Subcutaneous adipose tissue (tissue), 4 donors: Measurements from ENCODE around the gene EGFR. TPM values are rescaled to one million over a fixed set of nuclear protein-coding genes. Genes with fewer than 3 reads are reported as not detected.

Experiments
- total RNA-seq, 4 donors: library from RNA; depleted of rRNA; stranded (reverse); fragments of >200 nt; gene quantifications; one replicate each; pipeline ENCODE4 v1.1.0, GENCODE V29; 2016
- TF ChIP-seq, protein P1 (sequence below): fragments of 450-650 bp; IDR thresholded peaks from one replicate; pipeline ENCODE4 v1.5.1; 2016; ENCODE audit warnings: low read depth, mild to moderate bottlenecking, control low read depth, antibody characterized with exemption, moderate library complexity

EGFR gene
- total RNA-seq, 4 donors from 2014 or later = 84.0 to 132 (median 102) TPM

DNA sequence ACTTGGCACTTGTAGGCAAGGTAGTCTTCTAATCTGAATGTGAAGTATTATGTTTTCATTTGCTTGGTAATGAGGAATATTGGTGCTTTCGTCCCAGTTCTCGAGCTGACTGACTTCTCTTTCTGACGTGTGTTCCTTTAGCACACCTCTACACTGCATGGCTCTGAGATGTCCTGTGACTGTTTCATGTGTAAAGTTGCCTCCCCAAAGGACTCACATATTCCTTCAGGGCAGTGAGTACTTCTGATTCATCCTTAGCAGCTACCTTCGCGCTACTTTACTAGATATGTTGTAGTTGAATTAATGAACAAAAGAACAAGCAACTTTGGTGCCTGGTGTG is 113.7 kb downstream of the EGFR start:
- TF ChIP-seq, protein P1, sequence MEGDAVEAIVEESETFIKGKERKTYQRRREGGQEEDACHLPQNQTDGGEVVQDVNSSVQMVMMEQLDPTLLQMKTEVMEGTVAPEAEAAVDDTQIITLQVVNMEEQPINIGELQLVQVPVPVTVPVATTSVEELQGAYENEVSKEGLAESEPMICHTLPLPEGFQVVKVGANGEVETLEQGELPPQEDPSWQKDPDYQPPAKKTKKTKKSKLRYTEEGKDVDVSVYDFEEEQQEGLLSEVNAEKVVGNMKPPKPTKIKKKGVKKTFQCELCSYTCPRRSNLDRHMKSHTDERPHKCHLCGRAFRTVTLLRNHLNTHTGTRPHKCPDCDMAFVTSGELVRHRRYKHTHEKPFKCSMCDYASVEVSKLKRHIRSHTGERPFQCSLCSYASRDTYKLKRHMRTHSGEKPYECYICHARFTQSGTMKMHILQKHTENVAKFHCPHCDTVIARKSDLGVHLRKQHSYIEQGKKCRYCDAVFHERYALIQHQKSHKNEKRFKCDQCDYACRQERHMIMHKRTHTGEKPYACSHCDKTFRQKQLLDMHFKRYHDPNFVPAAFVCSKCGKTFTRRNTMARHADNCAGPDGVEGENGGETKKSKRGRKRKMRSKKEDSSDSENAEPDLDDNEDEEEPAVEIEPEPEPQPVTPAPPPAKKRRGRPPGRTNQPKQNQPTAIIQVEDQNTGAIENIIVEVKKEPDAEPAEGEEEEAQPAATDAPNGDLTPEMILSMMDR = no peak

DNA sequence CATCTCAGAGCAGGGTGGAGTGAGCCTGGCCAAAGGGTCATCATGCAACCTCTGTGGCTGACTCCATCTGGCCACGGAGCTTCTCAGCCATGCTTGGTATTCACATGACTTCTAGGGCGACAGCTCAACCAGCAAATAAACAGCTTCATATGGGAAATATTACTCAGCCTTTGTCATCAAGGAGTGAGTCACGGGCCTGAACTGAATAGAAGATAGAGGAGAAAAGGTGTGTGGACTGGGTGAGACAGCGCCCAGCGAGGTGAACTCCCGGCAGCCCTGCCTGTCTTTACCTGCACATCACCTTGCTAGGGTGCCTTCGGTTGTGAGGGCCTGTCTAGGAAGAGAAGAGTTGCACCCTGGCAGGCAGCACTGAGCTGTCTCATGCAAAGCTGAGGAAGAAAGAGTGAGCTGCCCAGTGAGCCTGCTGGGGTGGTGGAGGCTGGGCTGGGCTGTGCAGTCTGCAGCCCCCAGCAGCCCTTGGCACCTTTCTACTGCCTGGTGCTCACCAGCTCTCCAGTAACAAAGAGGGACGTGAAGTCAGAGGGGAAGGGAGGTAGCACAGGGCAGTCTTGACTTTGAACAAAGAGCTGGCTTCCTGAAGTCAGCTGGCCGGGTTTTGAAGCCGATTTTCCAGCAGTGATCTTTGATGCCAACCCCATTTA is 114.2 kb downstream of the EGFR start:
- TF ChIP-seq, protein P1 = no peak

DNA sequence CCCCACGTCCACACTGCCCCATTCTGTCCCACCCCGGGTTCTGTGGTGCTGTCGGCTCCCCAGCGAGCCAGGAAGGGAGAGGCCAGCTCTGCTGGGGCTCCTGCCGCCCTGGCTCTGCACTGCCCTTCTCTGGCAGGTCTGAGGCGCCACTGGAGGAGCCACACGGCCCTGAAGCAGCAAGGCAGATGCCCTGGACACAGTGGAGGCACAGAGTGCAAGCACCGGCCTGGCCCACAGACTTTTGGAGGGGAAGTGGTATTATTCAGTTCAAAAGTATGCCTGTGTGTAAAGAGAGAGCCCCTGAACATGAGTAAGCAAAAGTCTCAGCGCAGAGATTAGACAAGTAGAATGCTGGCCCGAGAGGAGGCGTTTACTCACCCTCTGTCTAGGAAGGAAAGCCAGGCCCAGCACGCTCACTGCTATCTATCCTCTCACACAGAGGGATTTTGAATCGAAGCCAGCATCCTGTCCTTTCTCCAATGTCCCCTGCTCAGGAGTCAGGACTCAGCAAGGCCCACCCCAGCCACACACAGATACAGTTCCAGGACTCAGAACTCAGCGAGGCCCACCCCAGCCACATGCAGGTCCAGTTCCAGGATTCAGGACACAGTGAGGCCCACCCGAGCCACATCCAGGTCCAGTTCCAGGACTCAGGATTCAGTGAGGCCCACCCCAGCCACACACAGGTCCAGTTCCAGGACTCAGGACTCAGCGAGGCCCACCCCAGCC is 115.0 kb downstream of the EGFR start:
- TF ChIP-seq, protein P1 = no peak

GRCh38 chr7:55134359-55134725 is 115.5 kb downstream of the EGFR start:
- TF ChIP-seq, protein P1 = no peak

GRCh38 chr7:55134786-55135185 is 116.0 kb downstream of the EGFR start:
- TF ChIP-seq, protein P1 = no peak

DNA sequence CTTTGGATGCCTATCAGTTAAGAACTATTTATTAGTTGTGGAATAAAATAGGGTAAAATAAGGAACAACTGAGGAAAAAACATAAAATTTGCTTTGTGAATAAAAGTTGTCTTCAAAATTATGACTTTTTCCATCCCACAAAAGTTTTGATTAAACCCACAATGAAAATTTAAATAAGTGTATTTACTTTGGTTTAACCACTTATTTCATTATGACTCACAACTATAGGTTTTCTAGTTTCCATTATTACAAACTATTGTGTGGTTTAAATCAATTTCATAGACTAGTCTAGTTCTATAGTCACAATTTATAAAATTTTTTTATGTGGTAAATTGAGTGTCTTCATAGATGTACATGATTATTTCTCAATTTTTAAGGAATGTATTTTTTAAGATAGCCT is 116.6 kb downstream of the EGFR start:
- TF ChIP-seq, protein P1 = no peak

- TF ChIP-seq, protein P1 = no peak
Measured at GRCh38 chr7:55138663-55139062, 119.8 kb downstream of the EGFR start.
